SK-MEL-5 (cell line): ENCODE measurements around the gene SMARCA1. TPM values are rescaled to one million over a fixed set of nuclear protein-coding genes. Genes with fewer than 3 reads are reported as not detected.

Experiments
- DNase-seq: peaks from one replicate; pipeline ENCODE4 v3.0.0-alpha.2; 2016; ENCODE audit warnings: low read depth, low spot score
- in situ Hi-C: cut with HindIII; loops from 2 replicates; pipeline ENCODE4 v1.10.0; 2016; ENCODE audit warnings: low sequenced_read_pairs, high pct_unique_total_duplicates, low pct_unique_long_range_greater_than_20kb
- total RNA-seq: library from RNA; depleted of rRNA; stranded (reverse); fragments of >200 nt; shearing (Covaris generic); gene quantifications from 2 replicates; pipeline ENCODE4 v1.2.3, GENCODE V29; 2014

SMARCA1 gene
- total RNA-seq, 1 experiment from 2014 or later, result 46.9 TPM

DNA sequence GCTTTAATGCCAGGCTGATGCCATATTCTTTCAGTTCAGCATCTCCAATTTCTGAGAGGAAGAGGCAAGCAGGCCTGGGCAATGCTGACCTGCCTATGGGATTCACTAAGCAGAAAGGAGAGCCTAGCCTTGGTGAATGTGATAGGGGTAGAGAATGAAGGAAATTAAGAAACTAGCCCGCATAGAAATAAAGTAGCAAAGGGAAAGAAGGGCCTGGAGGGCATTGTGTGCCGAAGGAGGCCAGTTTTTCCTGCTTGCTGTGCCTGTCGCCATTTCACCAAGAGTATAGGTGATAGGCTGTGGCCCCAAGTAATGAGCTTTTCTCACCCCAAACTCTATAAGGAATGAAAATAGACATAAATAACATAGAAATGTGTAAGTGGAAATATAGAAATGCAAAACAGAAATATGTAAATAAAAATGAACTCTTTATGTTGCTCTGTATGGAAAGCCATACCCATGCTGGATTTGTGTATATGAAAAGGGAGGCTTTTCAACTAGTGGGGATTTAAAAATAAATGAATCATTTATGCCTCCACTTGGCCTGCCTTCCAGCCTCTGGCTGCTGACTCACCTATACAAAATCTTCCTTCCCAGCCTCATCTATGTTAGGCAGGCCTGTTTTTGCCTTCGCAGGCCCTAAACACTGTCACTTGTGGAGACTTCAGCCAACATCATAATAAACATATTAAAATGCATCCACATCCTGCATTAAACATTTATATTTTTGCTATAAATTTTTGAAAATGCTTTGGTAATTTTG, 11.7 kb upstream of the SMARCA1 start:
- in situ Hi-C loops, result no loop called here

DNA sequence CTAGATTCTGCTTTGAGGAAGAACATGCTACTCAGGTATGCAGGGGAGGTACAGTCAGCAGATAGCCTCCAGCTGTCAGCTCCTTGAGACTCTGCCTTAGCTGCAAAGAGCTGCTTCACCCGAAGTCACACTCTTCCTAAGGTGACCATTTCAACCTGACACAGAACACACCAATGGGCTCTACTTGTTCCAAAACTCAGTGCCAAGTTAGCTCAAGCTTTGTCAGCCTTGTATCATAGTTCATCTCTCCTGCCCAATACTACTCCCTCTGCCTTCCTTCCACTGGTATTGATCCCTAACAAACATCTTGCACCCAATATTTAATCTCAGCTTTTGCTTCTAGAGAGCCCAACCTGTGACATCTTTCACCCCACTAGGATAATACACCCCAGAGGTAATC, 7.8 kb upstream of the SMARCA1 start:
- in situ Hi-C loops, result no loop called here
- no peak for DNase-seq

More for the DNA sequence above, 11.7 kb upstream of the SMARCA1 start:
- no peak for DNase-seq

DNA sequence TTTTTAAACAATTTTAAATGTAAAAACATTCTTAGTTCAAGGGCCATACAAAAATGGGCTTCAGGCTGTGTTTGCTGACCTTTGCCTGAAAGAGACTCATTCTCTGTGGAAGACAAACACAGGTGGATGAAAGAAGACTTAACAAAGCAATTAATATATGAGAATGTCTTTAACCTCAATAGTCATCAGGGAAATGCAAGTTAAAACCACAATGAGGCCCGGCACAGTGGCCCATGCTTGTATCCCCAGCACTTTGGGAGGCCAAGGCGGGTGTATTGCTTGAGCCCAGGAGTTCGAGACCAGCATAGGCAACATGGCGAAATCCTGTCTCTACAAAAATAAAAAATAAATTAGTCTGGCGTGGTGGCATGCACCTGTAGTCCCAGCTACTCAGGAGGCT, 7.1 kb upstream of the SMARCA1 start:
- in situ Hi-C loops, result no loop called here
- no peak for DNase-seq

DNA sequence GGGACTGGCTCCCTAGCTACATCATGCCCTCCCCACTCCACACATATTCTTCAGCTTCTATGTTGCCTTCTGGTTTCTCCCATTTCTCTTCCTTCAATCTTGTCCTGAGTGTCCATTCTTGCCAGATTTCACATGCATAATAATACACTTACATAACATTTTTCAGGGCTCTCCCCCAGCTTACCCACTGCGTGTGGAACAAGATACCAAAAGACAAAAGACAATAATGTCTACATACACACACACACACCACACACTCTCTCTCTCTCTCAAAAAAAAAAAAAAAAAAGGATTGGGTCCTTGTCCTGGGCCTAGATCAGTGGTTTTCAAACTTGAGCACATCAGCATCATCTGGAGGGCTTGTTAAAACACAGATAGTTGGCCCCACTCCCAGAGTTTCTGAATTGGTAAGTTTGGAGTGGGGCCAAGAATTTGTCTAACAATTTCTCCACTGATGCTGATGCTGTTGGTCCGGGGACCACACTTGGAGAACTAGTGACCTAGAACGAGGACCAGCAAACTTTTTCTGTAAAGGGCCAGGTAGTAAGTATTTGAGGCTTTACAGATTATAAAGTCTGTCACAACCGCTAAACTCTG, 6.5 kb upstream of the SMARCA1 start:
- in situ Hi-C loops, result no loop called here
- DNase-seq, result peak; percentile 24

DNA sequence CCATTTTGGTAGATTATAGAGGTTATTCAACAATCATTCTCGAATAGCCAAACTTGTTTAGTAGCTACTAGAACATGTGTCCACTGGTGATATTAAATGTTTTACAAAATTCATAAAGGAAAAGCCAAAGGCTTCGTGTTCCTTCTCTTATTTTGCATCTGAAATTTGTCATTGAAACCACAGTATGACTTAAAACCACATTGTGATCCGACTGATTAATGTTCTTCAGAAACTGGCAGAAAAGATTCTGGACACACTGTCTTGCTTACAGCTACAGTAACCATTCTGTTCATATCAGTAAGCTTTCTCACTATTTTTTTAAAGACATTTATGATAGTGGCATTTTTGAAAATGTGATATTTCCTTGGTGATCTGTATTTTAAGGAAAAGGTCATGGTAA, 2.6 kb upstream of the SMARCA1 start:
- no peak for DNase-seq
- in situ Hi-C loops, result no loop called here

DNA sequence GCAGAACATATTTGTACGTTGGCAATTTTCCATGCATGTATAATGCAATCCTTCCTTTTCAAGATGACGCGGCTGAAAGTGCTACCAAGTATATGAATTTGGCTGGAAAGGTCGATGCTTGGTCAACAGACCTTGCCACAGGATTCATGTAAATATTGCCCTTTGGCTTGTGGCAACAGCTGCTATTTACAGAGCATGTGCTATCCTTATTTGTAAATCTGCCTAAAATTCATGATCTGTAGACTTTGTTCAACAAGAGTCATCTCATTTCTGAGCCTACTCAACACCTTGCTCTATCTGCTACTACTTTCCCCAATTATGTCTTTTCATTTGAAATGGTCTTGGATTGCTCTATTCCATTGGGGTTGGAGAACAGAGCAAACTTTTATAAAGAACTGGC, 1.9 kb upstream of the SMARCA1 start:
- in situ Hi-C loops, result no loop called here
- no peak for DNase-seq

DNA sequence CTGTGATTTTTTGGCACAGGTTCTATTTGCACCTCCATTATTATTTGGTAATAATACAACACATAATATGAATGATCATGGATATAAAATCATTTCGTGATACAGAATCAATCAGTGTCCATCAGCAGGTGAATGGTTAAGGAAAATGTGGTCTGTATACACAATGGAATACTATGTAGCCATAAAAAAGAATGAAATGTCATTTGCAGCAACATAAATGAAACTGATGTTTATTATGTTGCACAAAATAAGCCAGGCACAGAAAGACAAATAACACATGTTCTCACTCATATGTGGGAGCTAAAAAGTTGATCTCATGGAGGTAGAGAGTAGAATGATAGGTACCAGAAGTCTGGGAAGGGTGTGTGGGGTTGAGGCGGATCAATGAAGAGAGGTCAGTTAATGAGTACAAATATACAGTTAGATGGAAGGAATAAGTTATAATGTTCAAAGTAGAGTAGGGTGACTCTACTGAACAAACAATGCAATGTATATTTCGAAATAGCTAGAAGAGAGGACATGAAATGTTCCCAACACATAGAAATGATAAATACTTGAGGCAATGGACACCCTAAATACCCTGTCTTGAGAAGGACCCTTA, 1.1 kb upstream of the SMARCA1 start:
- in situ Hi-C loops, result no loop called here
- no peak for DNase-seq

DNA sequence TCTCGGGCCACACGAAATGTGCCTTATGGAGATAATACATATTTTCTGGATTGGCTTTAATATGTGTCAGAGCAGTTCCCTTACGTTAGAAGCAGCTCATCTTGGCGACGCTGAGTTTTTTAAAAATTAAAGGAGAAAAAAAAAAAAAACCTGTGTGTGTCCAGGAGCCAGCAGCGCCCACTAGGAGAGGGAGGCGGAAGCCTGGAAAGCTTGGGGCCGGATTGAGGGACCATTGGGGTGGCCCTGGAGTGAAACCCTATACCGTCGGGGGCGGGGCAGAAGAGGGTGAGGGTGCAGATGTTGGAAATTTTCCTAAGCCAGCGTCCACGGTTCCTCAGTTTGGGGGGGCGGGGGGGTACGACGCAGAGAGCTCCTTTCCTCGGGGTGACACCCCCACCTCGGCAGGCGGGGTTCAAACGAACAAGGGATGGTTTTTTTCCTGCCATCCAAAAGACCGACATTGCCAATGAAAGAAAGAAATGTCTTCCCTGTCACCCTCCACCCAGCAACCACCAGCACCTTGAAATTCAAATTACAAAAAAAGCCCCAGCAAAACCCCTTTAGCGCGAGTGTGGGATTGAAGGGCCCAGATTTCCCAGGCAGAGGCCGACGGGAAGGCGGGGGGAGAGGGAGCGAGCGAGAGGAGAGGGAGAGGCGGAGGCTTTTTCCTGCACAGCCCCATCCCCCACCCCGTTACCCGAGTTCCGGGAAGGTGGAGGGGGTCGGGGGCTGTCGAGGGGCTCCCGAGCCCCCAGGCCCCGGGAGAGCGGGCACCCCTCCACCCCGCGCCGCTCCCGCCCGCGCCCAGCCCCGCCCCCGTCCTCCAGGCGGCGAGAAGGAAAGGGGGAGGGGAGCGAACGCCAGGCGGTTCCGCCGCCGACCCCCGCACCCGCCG, 859 bp downstream of the SMARCA1 start:
- DNase-seq, result peak; percentile 48
- in situ Hi-C loops, result no loop called here

DNA sequence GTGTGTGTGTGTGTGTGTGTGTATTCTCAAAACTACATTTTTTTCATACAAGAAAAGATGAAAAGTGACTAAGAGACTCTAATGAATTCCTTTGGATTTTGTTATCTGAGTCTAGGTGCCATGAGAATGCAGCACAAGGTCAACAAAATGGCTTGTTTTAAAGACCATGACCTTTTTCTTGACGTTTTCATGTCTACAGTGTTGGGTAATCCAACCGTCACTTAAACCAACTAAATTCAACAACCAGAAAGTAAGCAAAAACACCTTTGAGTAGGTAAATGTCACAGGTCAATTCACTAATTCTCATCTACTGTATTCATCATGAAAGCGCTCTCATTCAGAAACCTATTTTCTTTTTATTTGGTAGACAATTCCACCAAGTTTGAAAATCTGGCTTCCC, 3.1 kb downstream of the SMARCA1 start:
- in situ Hi-C loops, result no loop called here
- DNase-seq, result no peak

DNA sequence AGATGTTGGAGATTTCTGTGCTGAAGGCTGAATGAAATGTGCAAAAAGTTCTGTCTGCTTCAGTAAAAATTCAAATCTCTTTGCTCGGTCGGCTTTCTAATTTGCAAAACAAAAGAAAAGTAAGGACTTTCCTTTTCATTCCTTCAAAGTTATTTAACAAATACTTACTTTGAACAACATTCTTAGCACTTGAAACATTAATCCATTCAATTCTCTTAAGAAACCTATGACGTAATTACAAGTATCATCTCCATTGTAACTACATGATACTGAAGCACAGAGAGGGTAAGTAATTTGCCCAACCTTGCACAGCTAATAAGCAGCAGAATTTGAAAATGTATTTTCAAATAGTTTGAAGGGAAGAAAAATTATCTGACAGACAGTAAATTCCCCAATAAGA, 6.9 kb downstream of the SMARCA1 start:
- DNase-seq, result no peak
- in situ Hi-C loops, result no loop called here

DNA sequence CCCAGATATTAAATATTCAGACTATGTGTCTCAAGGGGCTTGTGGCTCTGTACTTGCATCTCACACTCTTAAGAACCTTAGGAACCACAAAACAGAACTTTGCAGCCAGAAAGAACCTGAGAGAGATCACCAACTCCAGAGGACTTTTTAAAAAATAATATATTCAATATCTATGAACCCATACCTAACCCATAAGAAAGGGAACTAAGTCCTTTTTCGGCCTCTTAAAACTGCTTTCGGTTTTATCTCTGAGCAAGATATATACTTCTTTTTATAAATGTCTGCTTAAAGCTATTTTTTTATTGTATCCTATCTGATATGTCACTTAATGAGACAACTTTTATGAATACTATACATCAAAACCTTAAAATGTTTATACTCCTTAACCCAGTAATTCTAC, 10.9 kb downstream of the SMARCA1 start:
- in situ Hi-C loops, result no loop called here

DNA sequence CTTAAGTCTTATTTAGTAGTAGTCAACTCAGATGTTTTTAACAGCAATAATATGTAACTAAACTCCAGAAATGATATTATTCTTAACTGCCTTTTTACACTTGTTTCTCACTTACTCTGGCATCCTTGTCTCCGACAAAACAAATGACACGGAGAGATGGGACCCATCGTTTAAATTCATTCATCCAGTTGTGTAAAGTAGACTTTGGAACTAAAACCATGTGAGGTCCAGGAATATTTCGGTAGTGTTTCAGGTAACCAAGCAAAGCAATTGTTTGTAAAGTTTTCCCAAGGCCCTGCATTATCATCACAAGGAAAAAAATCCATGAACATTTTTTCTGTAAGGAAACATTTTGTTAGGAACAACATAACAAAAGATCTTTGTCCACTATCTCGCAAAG, 11.6 kb downstream of the SMARCA1 start:
- in situ Hi-C loops, result no loop called here
- no peak for DNase-seq

More for the DNA sequence above, 10.9 kb downstream of the SMARCA1 start:
- no peak for DNase-seq

DNA sequence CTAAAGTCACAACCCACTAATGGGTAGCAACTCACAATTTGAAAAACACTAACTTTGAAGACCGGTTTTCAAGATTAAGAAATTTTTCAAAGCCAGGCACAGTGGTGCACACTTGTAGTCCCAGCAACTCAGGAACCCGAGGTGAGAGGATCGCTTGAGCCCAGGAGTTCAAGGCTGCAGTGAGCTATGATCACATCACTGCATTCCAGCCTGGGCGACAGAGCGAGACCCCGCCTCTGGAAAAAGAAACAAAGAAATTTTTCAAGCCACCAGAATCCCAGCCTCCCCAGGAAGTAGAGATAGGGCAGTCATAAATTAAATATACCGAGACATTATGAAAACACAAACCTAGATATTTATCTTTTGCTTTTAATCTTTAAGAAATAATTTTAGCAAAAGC, 13.0 kb downstream of the SMARCA1 start:
- in situ Hi-C loops, result no loop called here
- no peak for DNase-seq

DNA sequence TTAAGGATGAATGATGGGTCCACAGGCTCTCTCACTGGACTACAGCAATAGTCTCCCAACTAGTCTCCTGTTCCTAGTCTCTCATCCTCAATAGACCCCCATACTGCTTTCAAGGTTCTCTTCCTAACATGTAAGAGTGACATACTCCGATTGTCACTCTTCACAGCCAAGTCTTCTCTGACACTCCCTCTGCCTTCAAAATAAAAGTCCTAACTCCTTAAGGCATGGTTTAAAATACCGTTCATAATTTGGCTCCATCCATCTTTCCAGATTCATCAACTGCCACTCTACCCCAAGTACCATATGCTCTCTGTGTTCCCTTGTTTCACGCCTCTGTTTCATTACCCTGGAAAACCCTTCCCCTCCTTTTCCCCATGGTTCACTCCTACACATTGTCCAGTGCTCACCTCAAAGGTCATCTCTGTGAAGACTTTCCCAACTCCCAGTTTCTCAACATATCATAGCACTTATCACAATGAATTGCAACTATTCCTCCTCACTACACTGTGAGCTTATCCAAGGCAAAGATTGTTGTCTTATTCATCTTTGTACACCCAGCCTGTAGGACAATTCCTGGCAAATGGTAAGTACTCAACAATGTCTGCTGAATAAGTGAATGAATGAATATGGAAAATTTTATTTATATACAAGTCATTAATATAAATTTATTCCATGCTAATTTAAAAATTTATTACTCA, 26.0 kb downstream of the SMARCA1 start:
- in situ Hi-C loops, result no loop called here
- no peak for DNase-seq

DNA sequence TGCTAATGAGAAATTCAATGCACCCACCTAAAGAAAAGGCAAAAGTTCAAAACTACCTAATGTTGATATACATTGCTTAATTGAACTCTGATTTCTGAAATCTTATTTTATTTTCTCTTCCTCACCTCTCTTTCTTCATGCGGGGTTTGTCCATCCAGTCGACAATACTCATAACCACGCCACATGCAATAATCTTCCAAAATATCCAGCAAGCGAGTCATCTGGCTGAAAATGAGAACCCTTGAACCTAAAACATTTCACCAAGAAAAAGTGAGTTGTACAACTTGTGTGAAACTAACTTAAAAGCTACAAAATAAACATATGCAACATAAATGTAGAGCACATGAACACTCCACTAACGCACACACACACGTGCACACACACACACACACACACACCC, 26.7 kb downstream of the SMARCA1 start:
- no peak for DNase-seq
- in situ Hi-C loops, result no loop called here

DNA sequence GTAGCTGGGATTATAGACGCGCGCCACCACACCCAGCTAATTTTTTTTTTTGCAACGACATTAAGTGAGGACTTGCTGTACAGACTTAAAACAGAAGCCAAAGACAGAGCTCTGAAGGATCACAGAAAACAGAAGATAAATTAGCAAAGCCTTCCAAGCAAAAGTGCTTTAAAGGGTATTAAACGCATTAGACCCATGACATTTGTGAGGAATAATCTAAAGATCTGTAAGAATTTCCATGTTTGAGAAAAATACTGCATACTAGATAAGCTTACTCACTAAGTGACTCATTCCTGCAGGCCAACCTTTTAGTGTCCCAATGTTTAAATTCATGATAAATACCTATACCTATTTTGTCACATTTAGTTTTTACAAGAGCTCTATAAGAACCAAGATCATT, 27.4 kb downstream of the SMARCA1 start:
- no peak for DNase-seq
- in situ Hi-C loops, result no loop called here

DNA sequence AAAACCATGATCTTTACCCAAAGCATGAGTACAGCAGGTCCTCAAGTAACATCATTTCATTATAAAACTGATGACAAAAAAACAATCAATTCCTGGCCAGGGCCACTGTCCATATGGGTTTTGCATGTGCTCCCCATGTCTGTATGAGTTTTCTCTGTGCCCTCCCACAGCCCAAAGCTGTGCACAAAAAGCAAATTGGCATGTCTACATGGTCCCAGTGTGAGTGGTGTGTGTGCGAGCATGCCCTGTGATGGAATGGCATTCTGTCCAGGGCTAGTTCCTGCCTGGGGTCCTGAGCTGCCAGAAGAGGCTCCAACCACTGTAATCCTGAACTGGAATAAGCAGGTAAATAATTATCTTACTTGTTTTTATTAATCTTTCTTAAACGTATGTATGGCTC, 28.4 kb downstream of the SMARCA1 start:
- in situ Hi-C loops, result no loop called here
- no peak for DNase-seq

DNA sequence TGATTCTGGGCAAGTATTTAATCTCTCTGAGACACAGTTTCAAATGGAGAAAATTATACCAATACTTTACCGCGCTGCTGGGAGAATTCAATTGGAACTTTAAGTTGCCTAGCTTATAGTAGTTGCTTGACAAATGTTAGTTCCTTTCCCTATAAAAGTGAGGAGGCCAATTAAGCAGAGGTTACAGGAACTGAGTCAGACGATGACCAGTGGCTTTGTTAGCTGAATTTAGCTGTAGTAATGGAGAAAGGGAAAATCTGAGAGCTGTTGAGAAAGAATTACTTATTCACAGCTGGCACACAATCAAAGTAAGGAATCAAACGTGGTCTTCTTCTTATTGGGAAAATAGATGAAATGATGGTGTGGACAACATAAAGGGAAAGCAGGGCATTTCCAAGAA, 29.6 kb downstream of the SMARCA1 start:
- in situ Hi-C loops, result no loop called here
- DNase-seq, result no peak
